Lower leg skin (tissue), 3 donors: ENCODE data around the gene SCNN1B.

Experiments used
- CTCF ChIP-seq, 3 donors: fragments of 450-650 bp; IDR thresholded peaks; one replicate each; pipeline ENCODE4 v1.5.1; 2016; ENCODE audit warnings: antibody characterized with exemption in 3 of 3, mild to moderate bottlenecking in 3 of 3, moderate library complexity in 2 of 3
- POLR2A ChIP-seq, 2 donors: fragments of 450-650 bp; IDR thresholded peaks; one replicate each; pipeline ENCODE4 v1.6.1; 2016 to 2017; ENCODE audit warnings: antibody characterized with exemption in 2 of 2, mild to moderate bottlenecking in 1 of 2, moderate library complexity in 1 of 2

- no peak for TF ChIP-seq POLR2A (IDR thresholded peaks at IDR 0.05)
- no peak for TF ChIP-seq CTCF (IDR thresholded peaks at IDR 0.05)
Measured at GRCh38 chr16:23380501-23380951, 78.4 kb downstream of the SCNN1B start.
